Gastrocnemius medialis (tissue), 4 donors: ENCODE data around the gene TSPAN2.

Source experiments
- POLR2A ChIP-seq, 2 donors: fragments of 450-650 bp; IDR thresholded peaks; one replicate each; pipeline ENCODE4 v1.6.1; 2017; ENCODE audit warnings: antibody characterized with exemption in 2 of 2, mild to moderate bottlenecking in 2 of 2, moderate library complexity in 2 of 2
- TF ChIP-seq, protein P1 (sequence below), 5 experiments: fragments of 450-650 bp in 3 of 5; fragments of 200-600 bp in 2 of 5; sonication (generic) in 2 of 5; IDR thresholded peaks in 4 of 5; conservative IDR thresholded peaks in 1 of 5; 1 replicate in 4 of 5; 2 replicates in 1 of 5; pipeline ENCODE4 v1.5.1; 2016 to 2019; ENCODE audit warnings: antibody characterized with exemption in 5 of 5, mild to moderate bottlenecking in 3 of 5, moderate library complexity in 3 of 5

DNA sequence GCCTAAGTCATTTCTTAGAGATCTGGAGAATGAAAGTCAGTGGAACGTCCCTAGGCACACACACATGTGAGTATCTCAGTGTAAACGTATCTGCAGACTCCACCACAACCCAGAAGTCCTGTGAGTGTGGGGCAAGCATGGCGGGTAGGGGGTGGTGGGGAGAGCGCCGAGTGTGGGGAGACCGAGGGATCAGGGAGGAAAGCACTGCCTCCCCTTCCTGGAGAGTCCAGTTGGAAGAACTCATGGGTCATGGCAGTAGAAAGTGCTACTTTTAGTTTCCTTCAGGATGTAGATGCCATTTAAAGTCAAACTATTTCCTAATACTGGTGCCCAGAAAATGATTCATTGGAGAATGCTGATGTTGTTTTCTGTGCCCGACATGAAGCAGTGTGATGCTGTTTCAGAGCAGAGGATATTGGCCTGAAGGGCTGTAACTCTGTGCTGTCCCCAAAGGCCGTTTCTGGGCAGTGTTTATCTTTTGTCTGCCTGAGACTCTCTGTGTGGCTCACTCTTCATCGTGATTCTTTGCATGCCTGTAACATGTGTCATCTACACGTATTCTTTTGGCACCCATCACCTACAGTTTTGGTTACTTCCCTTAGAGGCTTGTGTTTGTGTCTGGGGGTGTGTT lies 45.7 kb upstream of the TSPAN2 start:
- TF ChIP-seq, protein P1, sequence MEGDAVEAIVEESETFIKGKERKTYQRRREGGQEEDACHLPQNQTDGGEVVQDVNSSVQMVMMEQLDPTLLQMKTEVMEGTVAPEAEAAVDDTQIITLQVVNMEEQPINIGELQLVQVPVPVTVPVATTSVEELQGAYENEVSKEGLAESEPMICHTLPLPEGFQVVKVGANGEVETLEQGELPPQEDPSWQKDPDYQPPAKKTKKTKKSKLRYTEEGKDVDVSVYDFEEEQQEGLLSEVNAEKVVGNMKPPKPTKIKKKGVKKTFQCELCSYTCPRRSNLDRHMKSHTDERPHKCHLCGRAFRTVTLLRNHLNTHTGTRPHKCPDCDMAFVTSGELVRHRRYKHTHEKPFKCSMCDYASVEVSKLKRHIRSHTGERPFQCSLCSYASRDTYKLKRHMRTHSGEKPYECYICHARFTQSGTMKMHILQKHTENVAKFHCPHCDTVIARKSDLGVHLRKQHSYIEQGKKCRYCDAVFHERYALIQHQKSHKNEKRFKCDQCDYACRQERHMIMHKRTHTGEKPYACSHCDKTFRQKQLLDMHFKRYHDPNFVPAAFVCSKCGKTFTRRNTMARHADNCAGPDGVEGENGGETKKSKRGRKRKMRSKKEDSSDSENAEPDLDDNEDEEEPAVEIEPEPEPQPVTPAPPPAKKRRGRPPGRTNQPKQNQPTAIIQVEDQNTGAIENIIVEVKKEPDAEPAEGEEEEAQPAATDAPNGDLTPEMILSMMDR (IDR thresholded peaks at IDR 0.05 in 4 of 5, conservative IDR thresholded peaks at IDR 0.05 in 1 of 5): no peak
- TF ChIP-seq POLR2A (IDR thresholded peaks at IDR 0.05): no peak
